ENCODE measurements around the gene TSC2.

The TSC2 gene

DNA sequence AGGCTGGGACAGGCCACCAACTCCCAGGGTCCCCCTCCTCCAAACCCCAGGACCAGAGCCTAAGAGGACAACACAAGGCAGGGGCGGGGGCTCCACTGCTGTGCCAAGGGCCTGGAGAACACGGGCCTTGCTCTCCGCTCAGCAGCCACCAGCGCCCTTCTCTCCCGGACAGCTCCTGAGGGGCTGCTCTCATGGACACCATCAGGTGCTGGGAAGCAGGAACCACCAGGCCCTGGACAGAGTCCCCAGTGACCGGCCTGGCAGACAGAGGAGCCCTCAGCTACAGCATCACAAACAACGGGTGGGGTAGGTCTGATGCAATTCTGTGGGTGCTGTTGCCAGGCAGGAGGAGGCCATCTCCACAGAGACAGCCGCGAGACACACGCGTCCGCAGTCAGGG lies 86.0 kb downstream of the TSC2 start:
- in situ Hi-C loops (cut with MboI; ENCODE audit: low sequenced_read_pairs) = loop anchor here (25.0 kb wide), 1 partner anchor 271 kb away; the partner anchor contains the start of gene MEIOB

GRCh38 chr16:2135071-2135470 lies 87.3 kb downstream of the TSC2 start:
- in situ Hi-C loops (cut with MboI; ENCODE audit: low sequenced_read_pairs) = loop anchor here (25.0 kb wide), 1 partner anchor 273 kb away; the partner anchor contains the start of gene MEIOB

DNA sequence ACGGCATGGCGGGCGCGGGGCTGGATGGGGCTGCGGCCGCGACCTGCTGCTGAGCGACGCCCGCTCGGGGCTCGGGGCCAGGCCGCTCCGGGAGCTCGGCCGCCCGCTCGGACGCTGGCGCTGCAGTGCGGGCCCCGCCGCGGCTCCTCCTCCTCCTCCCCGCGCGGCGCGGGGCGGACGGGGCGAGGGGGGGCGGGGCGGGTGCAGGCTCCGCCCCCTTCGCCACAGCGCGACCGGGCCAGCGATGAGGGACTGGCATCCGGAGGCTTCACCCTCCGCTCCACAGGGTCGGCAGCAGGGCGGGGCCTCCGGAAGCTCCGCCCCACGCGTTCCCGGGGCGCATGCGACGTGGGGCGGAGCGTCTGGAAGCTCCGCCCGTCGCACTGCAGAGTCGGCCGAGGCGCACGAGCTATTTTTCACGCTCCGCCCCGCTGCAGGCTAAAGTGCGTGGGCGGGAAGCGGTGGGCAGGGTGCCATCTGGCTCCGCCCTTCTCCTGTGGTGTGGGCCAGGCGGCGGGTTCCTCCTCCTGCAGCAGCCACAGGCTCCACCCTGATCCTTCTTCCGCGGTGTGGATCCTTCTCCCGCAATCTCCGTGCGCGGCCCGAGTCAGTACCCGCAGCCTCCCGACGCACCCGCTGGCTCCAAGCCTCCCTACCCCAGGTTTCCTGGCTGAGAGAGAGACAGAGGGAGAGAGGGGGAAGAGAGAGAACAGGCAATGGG lies 88.1 kb downstream of the TSC2 start, which contains the start of gene PKD1:
TSS of gene PKD1 (minus strand) at position 129 of the 721 bp plus-strand sequence. CDS start 209 bp downstream, outside the sequence.
- in situ Hi-C loops (cut with MboI; ENCODE audit: low sequenced_read_pairs) = loop anchor here (25.0 kb wide), 1 partner anchor 274 kb away; the partner anchor contains the start of gene MEIOB

Measured in HL-60/S4 (cell line).